Upper lobe of right lung (tissue), 1 donor: ENCODE results near the gene RFTN2. TPM values are rescaled to one million over a fixed set of nuclear protein-coding genes. Genes with fewer than 3 reads are reported as not detected.

ENCODE experiments used
- ATAC-seq: fragments of 200-7000 bp; cut with Tn5 transposase; one replicate; pipeline ENCODE4 v1.9.1; 2020; ENCODE audit warnings: mild to moderate bottlenecking, moderate library complexity
- DNase-seq: peaks from one replicate; pipeline ENCODE4 v3.0.0-alpha.2; 2020
- H3K27ac ChIP-seq: fragments of 200-600 bp; one replicate; pipeline ENCODE4 v1.8.0; 2022
- H3K27me3 ChIP-seq: fragments of 200-600 bp; one replicate; pipeline ENCODE4 v1.8.0; 2022; ENCODE audit warnings: mild to moderate bottlenecking
- H3K36me3 ChIP-seq: fragments of 200-600 bp; one replicate; pipeline ENCODE4 v1.8.0; 2022
- H3K4me1 ChIP-seq: fragments of 200-600 bp; one replicate; pipeline ENCODE4 v1.8.0; 2022
- H3K4me3 ChIP-seq: fragments of 200-600 bp; one replicate; pipeline ENCODE4 v1.8.0; 2022; ENCODE audit warnings: mild to moderate bottlenecking
- H3K9me3 ChIP-seq: fragments of 200-600 bp; one replicate; pipeline ENCODE4 v1.8.0; 2022
- CTCF ChIP-seq: fragments of 200-600 bp; IDR thresholded peaks from one replicate; pipeline ENCODE4 v1.8.0; 2022; ENCODE audit warnings: antibody characterized with exemption
- intact Hi-C: fragments of 100-400 bp; cut with DNase I; formaldehyde crosslinking; loops from one replicate; pipeline ENCODE4 v1.11.0; 2022
- total RNA-seq: library from RNA; stranded (reverse); fragmentation: NEBNext Ultra II Directional; extraction: Animal tissue kit (Norgen Biotek cat#: 25700); gene quantifications from one replicate; pipeline ENCODE4 v1.2.1, GENCODE V29; 2021
- donor health status: DM: no; HTN: yes; CAD: no; lungs with severe emphysema.

RFTN2 gene
- total RNA-seq, 1 donor from 2014 or later = 12.3 TPM

- no peak for DNase-seq
- TF ChIP-seq CTCF = no peak
Measured at GRCh38 chr2:197601726-197602125, 73.7 kb downstream of the RFTN2 start.

GRCh38 chr2:197600306-197600705, 75.1 kb downstream of the RFTN2 start:
- DNase-seq (no peak), ATAC-seq (no peak)

More at GRCh38 chr2:197601726-197602125, 73.7 kb downstream of the RFTN2 start:
- H3K36me3 ChIP-seq = no peaks in the 10 kb centered on the region
- H3K4me3 ChIP-seq = no peak overlapping the region
- intact Hi-C loops = no loop called here
- H3K27ac ChIP-seq = no peak overlapping the region
- no peaks in the 10 kb centered on the region for H3K27me3 ChIP-seq
- ATAC-seq = no peak
- no peaks in the 10 kb centered on the region for H3K9me3 ChIP-seq
- no peaks in the 10 kb centered on the region for H3K4me1 ChIP-seq

GRCh38 chr2:197599285-197599965, 76.0 kb downstream of the RFTN2 start:
- peak; percentile 47 for TF ChIP-seq CTCF
- H3K27me3 ChIP-seq = no peaks in the 10 kb centered on the region
- intact Hi-C loops = no loop called here
- DNase-seq = no peak
- peak; percentile 83 for ATAC-seq
- H3K4me1 ChIP-seq = no peaks in the 10 kb centered on the region
- no peaks in the 10 kb centered on the region for H3K36me3 ChIP-seq
- H3K27ac ChIP-seq = no peak overlapping the region
- no peak overlapping the region for H3K4me3 ChIP-seq
- H3K9me3 ChIP-seq = no peaks in the 10 kb centered on the region

More at GRCh38 chr2:197600306-197600705, 75.1 kb downstream of the RFTN2 start:
- intact Hi-C loops = no loop called here
- H3K9me3 ChIP-seq = no peaks in the 10 kb centered on the region
- H3K4me3 ChIP-seq = no peak overlapping the region
- no peak overlapping the region for H3K27ac ChIP-seq
- no peaks in the 10 kb centered on the region for H3K4me1 ChIP-seq
- TF ChIP-seq CTCF = no peak
- no peaks in the 10 kb centered on the region for H3K36me3 ChIP-seq
- no peaks in the 10 kb centered on the region for H3K27me3 ChIP-seq

GRCh38 chr2:197598450-197598849, 76.9 kb downstream of the RFTN2 start:
- no peaks in the 10 kb centered on the region for H3K36me3 ChIP-seq
- no peak overlapping the region for H3K4me3 ChIP-seq
- no peaks in the 10 kb centered on the region for H3K27me3 ChIP-seq
- DNase-seq (no peak), ATAC-seq (no peak)
- intact Hi-C loops = no loop called here
- H3K9me3 ChIP-seq = no peaks in the 10 kb centered on the region
- no peaks in the 10 kb centered on the region for H3K4me1 ChIP-seq
- H3K27ac ChIP-seq = no peak overlapping the region
- TF ChIP-seq CTCF = no peak

- DNase-seq = no peak
- H3K4me3 ChIP-seq = no peak overlapping the region
- H3K27ac ChIP-seq = no peak overlapping the region
- no peaks in the 10 kb centered on the region for H3K27me3 ChIP-seq
- intact Hi-C loops = no loop called here
- no peak for ATAC-seq
- H3K9me3 ChIP-seq = no peaks in the 10 kb centered on the region
- H3K4me1 ChIP-seq = no peaks in the 10 kb centered on the region
- TF ChIP-seq CTCF = no peak
- H3K36me3 ChIP-seq = no peaks in the 10 kb centered on the region
Measured at GRCh38 chr2:197597166-197597565, 78.2 kb downstream of the RFTN2 start.
